ENCODE measurements around the gene NUP210L. TPM values are rescaled to one million over a fixed set of nuclear protein-coding genes. Genes with fewer than 3 reads are reported as not detected.

NUP210L gene
- total RNA-seq, 1 experiment from 2014 or later: 0.10 TPM

- intact Hi-C loops (cut with micrococcal nuclease): no loop called here
- H3K4me3 ChIP-seq (replicated peaks in 1 of 2; ENCODE audit: low read depth in 1 of 2, low read length in 2 of 2): peak overlapping the region; percentile 83 to 91
- CTCF ChIA-PET: no interaction called here
- H3K4me1 ChIP-seq (ENCODE audit: control insufficient read depth in 1 of 2, insufficient read depth in 2 of 2, low read length in 2 of 2): peaks cover 6 to 18% of the 10 kb centered on the region in 2 experiments; a peak in 3 of 4 replicates
- H3K9me3 ChIP-seq (ENCODE audit: control insufficient read depth in 1 of 2, insufficient read depth in 1 of 2, low read depth in 1 of 2, low read length in 2 of 2): no peaks in the 10 kb centered on the region
- RAD21 ChIA-PET (ENCODE audit: low non-redundant PET in 1 of 2, low total read pairs in 2 of 2, uncharacterized antibody in 2 of 2, unreplicated experiment in 2 of 2): no interaction called here
- H3K27me3 ChIP-seq (ENCODE audit: insufficient read depth, low read length): no peaks in the 10 kb centered on the region
- TSS peak; percentile 30 for BruUV-seq (replicated peaks)
- peak overlapping the region; percentile 98 for H3K27ac ChIP-seq (ENCODE audit: low read depth, low read length)
- no peaks in the 10 kb centered on the region for H4K20me1 ChIP-seq (ENCODE audit: insufficient read depth)
- H3K36me3 ChIP-seq (ENCODE audit: control insufficient read depth in 1 of 2, insufficient read depth in 2 of 2, low read length in 2 of 2): peaks cover 9 to 21% of the 10 kb centered on the region in 2 experiments; a peak in 3 of 4 replicates
- TF ChIP-seq JUND (IDR thresholded peaks at IDR 0.05): no peak
- no peak for TF ChIP-seq SP1 (IDR thresholded peaks at IDR 0.05; ENCODE audit: low read depth)
- no peak for TF ChIP-seq REST (IDR thresholded peaks at IDR 0.05; ENCODE audit: low read depth)
- no peak for TF ChIP-seq ZBTB33 (IDR thresholded peaks at IDR 0.05; ENCODE audit: extremely low read depth, insufficient replicate concordance, low read length)
- no peak for TF ChIP-seq EZH2phosphoT487 (IDR thresholded peaks at IDR 0.05; ENCODE audit: borderline replicate concordance)
- TF ChIP-seq SIN3A (IDR thresholded peaks at IDR 0.05; ENCODE audit: low read depth): no peak
- no peak for TF ChIP-seq SRF (IDR thresholded peaks at IDR 0.05; ENCODE audit: low read depth)
- TF ChIP-seq POLR2A (IDR thresholded peaks at IDR 0.05; ENCODE audit: borderline replicate concordance, extremely low read depth, insufficient read depth, insufficient read length): no peak
- TF ChIP-seq FOSL1 (IDR thresholded peaks at IDR 0.05; ENCODE audit: low read depth): no peak
- no peak for TF ChIP-seq ZFX (IDR thresholded peaks at IDR 0.05)
- TF ChIP-seq TCF7L2 (IDR thresholded peaks at IDR 0.05; ENCODE audit: borderline replicate concordance, extremely low read depth, insufficient read depth, insufficient read length): no peak
- no peak for TF ChIP-seq POLR2AphosphoS5 (IDR thresholded peaks at IDR 0.05; ENCODE audit: low read depth, low read length)
- no peak for TF ChIP-seq YY1 (IDR thresholded peaks at IDR 0.05; ENCODE audit: extremely low read depth, insufficient replicate concordance, low read depth, low read length)
- TF ChIP-seq EGR1 (IDR thresholded peaks at IDR 0.05; ENCODE audit: low read depth): no peak
- TF ChIP-seq CTCF (IDR thresholded peaks at IDR 0.05 in 2 of 3, conservative IDR thresholded peaks at IDR 0.05 in 1 of 3; ENCODE audit: borderline replicate concordance in 1 of 3, insufficient read depth in 1 of 3, low read depth in 2 of 3, low read length in 2 of 3): no peak
- H3K9ac ChIP-seq (ENCODE audit: low read length): peak overlapping the region; percentile 95
- H2AFZ ChIP-seq (ENCODE audit: low read depth, low read length, poor library complexity, severe bottlenecking): no peak overlapping the region
- no peaks in the 10 kb centered on the region for H3K9me2 ChIP-seq (ENCODE audit: insufficient read depth)
- DNase-seq (ENCODE audit: low read depth, low spot score): no peak
- no peak for ATAC-seq
- POLR2A ChIA-PET: interaction anchor here (1.3 to 2.4 kb wide), 3 partner anchors 12 to 23 kb away, joined by 3 to 8 read pairs (median 4); partner anchors contain the start of genes CREB3L4 and SLC39A1
- H3K4me2 ChIP-seq (ENCODE audit: low read length): peak overlapping the region; percentile 90
- peaks cover 24% of the 10 kb centered on the region; the same call in 1 of the 2 replicates for H3K79me2 ChIP-seq (ENCODE audit: insufficient read depth, low read length)
Measured at GRCh38 chr1:153944827-153945117, 210.1 kb downstream of the NUP210L start.
